Measurements from ENCODE around the gene DDX10. TPM values are rescaled to one million over a fixed set of nuclear protein-coding genes. Genes with fewer than 3 reads are reported as not detected.

The DDX10 gene
- total and polyA plus RNA-seq, 9 donors, result 19.7 to 33.1 (median 24.2) TPM

- H3K9me3 ChIP-seq (replicated peaks; ENCODE audit: control insufficient read depth, low read depth, low read length), result no peaks in the 10 kb centered on the region
- no peak overlapping the region for H3K27ac ChIP-seq (ENCODE audit: low read length)
- no peaks in the 10 kb centered on the region for H3K4me1 ChIP-seq (ENCODE audit: control insufficient read depth, insufficient read depth, low read length)
These were observed 171.7 kb downstream of the DDX10 start for GRCh38 chr11:108836541-108836940.

GRCh38 chr11:108838102-108838791, 173.4 kb downstream of the DDX10 start:
- no peak overlapping the region for H3K27ac ChIP-seq (ENCODE audit: low read length)
- H3K9me3 ChIP-seq (replicated peaks; ENCODE audit: control insufficient read depth, low read depth, low read length), result no peaks in the 10 kb centered on the region
- H3K4me3 ChIP-seq (ENCODE audit: low read length), result no peak overlapping the region
- H3K4me1 ChIP-seq (ENCODE audit: control insufficient read depth, insufficient read depth, low read length), result no peaks in the 10 kb centered on the region
- DNase-seq, result no peak
- no CpG with 5 or more reads among the region's 3 CpGs for WGBS (ENCODE audit: insufficient coverage)
- no peaks in the 10 kb centered on the region for H3K27me3 ChIP-seq (ENCODE audit: control insufficient read depth, insufficient read depth, low read length)
- peaks cover 4% of the 10 kb centered on the region for H3K36me3 ChIP-seq (ENCODE audit: control insufficient read depth, insufficient read depth, low read length)

More at GRCh38 chr11:108836541-108836940, 171.7 kb downstream of the DDX10 start:
- Histone ChIP-seq H3K27me3 (ENCODE audit: control insufficient read depth, insufficient read depth, low read length) (no peaks in the 10 kb centered on the region), H3K36me3 (ENCODE audit: control insufficient read depth, insufficient read depth, low read length) (peaks cover 2% of the 10 kb centered on the region), H3K4me3 (ENCODE audit: low read length) (no peak overlapping the region)
- DNase-seq, result no peak
- WGBS (ENCODE audit: insufficient coverage), result 90% methylated on average over 3 of the region's 7 CpGs

- Histone ChIP-seq H3K36me3 (ENCODE audit: control insufficient read depth, insufficient read depth, low read length) (peaks cover 4% of the 10 kb centered on the region), H3K4me3 (ENCODE audit: low read length) (no peak overlapping the region), H3K9me3 (replicated peaks; ENCODE audit: control insufficient read depth, low read depth, low read length) (no peaks in the 10 kb centered on the region), H3K4me1 (ENCODE audit: control insufficient read depth, insufficient read depth, low read length) (no peaks in the 10 kb centered on the region), H3K27ac (ENCODE audit: low read length) (no peak overlapping the region), H3K27me3 (ENCODE audit: control insufficient read depth, insufficient read depth, low read length) (no peaks in the 10 kb centered on the region)
- DNase-seq, result no peak
- no CpG with 5 or more reads among the region's 1 CpG for WGBS (ENCODE audit: insufficient coverage)
These were observed 173.9 kb downstream of the DDX10 start for GRCh38 chr11:108838792-108839105.

GRCh38 chr11:108846009-108846408, 181.1 kb downstream of the DDX10 start:
- Histone ChIP-seq H3K27ac (ENCODE audit: low read length) (no peak overlapping the region), H3K4me3 (ENCODE audit: low read length) (no peak overlapping the region), H3K9me3 (replicated peaks; ENCODE audit: control insufficient read depth, low read depth, low read length) (no peaks in the 10 kb centered on the region), H3K4me1 (ENCODE audit: control insufficient read depth, insufficient read depth, low read length) (no peaks in the 10 kb centered on the region), H3K27me3 (ENCODE audit: control insufficient read depth, insufficient read depth, low read length) (no peaks in the 10 kb centered on the region), H3K36me3 (ENCODE audit: control insufficient read depth, insufficient read depth, low read length) (peaks cover 4% of the 10 kb centered on the region)
- no peak for DNase-seq

GRCh38 chr11:108847298-108847990, 182.6 kb downstream of the DDX10 start:
- peaks cover 2% of the 10 kb centered on the region for H3K36me3 ChIP-seq (ENCODE audit: control insufficient read depth, insufficient read depth, low read length)
- H3K27ac ChIP-seq (ENCODE audit: low read length), result no peak overlapping the region
- WGBS (ENCODE audit: insufficient coverage), result no CpG with 5 or more reads among the region's 3 CpGs
- H3K4me3 ChIP-seq (ENCODE audit: low read length), result no peak overlapping the region
- no peaks in the 10 kb centered on the region for H3K4me1 ChIP-seq (ENCODE audit: control insufficient read depth, insufficient read depth, low read length)
- H3K27me3 ChIP-seq (ENCODE audit: control insufficient read depth, insufficient read depth, low read length), result no peaks in the 10 kb centered on the region
- DNase-seq, result no peak
- H3K9me3 ChIP-seq (replicated peaks; ENCODE audit: control insufficient read depth, low read depth, low read length), result no peaks in the 10 kb centered on the region

GRCh38 chr11:108851781-108852180, 186.9 kb downstream of the DDX10 start:
- no peaks in the 10 kb centered on the region for H3K27me3 ChIP-seq (ENCODE audit: control insufficient read depth, insufficient read depth, low read length)
- no peak for DNase-seq
- no peaks in the 10 kb centered on the region for H3K9me3 ChIP-seq (replicated peaks; ENCODE audit: control insufficient read depth, low read depth, low read length)
- no peak overlapping the region for H3K27ac ChIP-seq (ENCODE audit: low read length)
- H3K4me1 ChIP-seq (ENCODE audit: control insufficient read depth, insufficient read depth, low read length), result peaks cover 5% of the 10 kb centered on the region
- no peak overlapping the region for H3K4me3 ChIP-seq (ENCODE audit: low read length)
- H3K36me3 ChIP-seq (ENCODE audit: control insufficient read depth, insufficient read depth, low read length), result no peaks in the 10 kb centered on the region

GRCh38 chr11:108852701-108853100, 187.8 kb downstream of the DDX10 start:
- H3K27me3 ChIP-seq (ENCODE audit: control insufficient read depth, insufficient read depth, low read length), result no peaks in the 10 kb centered on the region

GRCh38 chr11:108853151-108853550, 188.3 kb downstream of the DDX10 start:
- Histone ChIP-seq H3K27ac (ENCODE audit: low read length) (no peak overlapping the region), H3K4me3 (ENCODE audit: low read length) (no peak overlapping the region)

More at GRCh38 chr11:108852701-108853100, 187.8 kb downstream of the DDX10 start:
- Histone ChIP-seq H3K4me1 (ENCODE audit: control insufficient read depth, insufficient read depth, low read length) (peaks cover 5% of the 10 kb centered on the region), H3K9me3 (replicated peaks; ENCODE audit: control insufficient read depth, low read depth, low read length) (no peaks in the 10 kb centered on the region), H3K4me3 (ENCODE audit: low read length) (no peak overlapping the region), H3K27ac (ENCODE audit: low read length) (no peak overlapping the region), H3K36me3 (ENCODE audit: control insufficient read depth, insufficient read depth, low read length) (no peaks in the 10 kb centered on the region)
- DNase-seq, result peak; percentile 88
- no CpG with 5 or more reads among the region's 1 CpG for WGBS (ENCODE audit: insufficient coverage)

GRCh38 chr11:108853864-108854263, 189.0 kb downstream of the DDX10 start:
- Histone ChIP-seq H3K36me3 (ENCODE audit: control insufficient read depth, insufficient read depth, low read length) (no peaks in the 10 kb centered on the region), H3K27me3 (ENCODE audit: control insufficient read depth, insufficient read depth, low read length) (no peaks in the 10 kb centered on the region), H3K4me1 (ENCODE audit: control insufficient read depth, insufficient read depth, low read length) (peaks cover 5% of the 10 kb centered on the region), H3K4me3 (ENCODE audit: low read length) (no peak overlapping the region), H3K27ac (ENCODE audit: low read length) (peak overlapping the region; percentile 65), H3K9me3 (replicated peaks; ENCODE audit: control insufficient read depth, low read depth, low read length) (no peaks in the 10 kb centered on the region)
- DNase-seq, result peak; percentile 66
- no CpG with 5 or more reads among the region's 1 CpG for WGBS (ENCODE audit: insufficient coverage)

More at GRCh38 chr11:108853151-108853550, 188.3 kb downstream of the DDX10 start:
- Histone ChIP-seq H3K27me3 (ENCODE audit: control insufficient read depth, insufficient read depth, low read length) (no peaks in the 10 kb centered on the region), H3K36me3 (ENCODE audit: control insufficient read depth, insufficient read depth, low read length) (no peaks in the 10 kb centered on the region), H3K4me1 (ENCODE audit: control insufficient read depth, insufficient read depth, low read length) (peaks cover 5% of the 10 kb centered on the region), H3K9me3 (replicated peaks; ENCODE audit: control insufficient read depth, low read depth, low read length) (no peaks in the 10 kb centered on the region)
- no peak for DNase-seq
- WGBS (ENCODE audit: insufficient coverage), result no CpG with 5 or more reads among the region's 4 CpGs

GRCh38 chr11:108854346-108854745, 189.5 kb downstream of the DDX10 start:
- no peaks in the 10 kb centered on the region for H3K36me3 ChIP-seq (ENCODE audit: control insufficient read depth, insufficient read depth, low read length)
- peak; percentile 36 for DNase-seq
- H3K9me3 ChIP-seq (replicated peaks; ENCODE audit: control insufficient read depth, low read depth, low read length), result no peaks in the 10 kb centered on the region
- no peak overlapping the region for H3K4me3 ChIP-seq (ENCODE audit: low read length)
- whole genome bisulfite sequencing (ENCODE audit: insufficient coverage), result no CpG with 5 or more reads among the region's 2 CpGs
- peaks cover 5% of the 10 kb centered on the region for H3K4me1 ChIP-seq (ENCODE audit: control insufficient read depth, insufficient read depth, low read length)
- H3K27me3 ChIP-seq (ENCODE audit: control insufficient read depth, insufficient read depth, low read length), result no peaks in the 10 kb centered on the region
- peak overlapping the region; percentile 65 for H3K27ac ChIP-seq (ENCODE audit: low read length)
